Panc1 (cell line): ENCODE data around the gene ZNF516. TPM values are rescaled to one million over a fixed set of nuclear protein-coding genes. Genes with fewer than 3 reads are reported as not detected.

ENCODE experiments used
- ATAC-seq: fragments of 200-7000 bp; cut with Tn5 transposase; 2 replicates; pipeline ENCODE4 v1.9.1; 2020; ENCODE audit warnings: mild to moderate bottlenecking, moderate library complexity
- BruUV-seq: library from RNA; stranded (reverse); fragments of 400-500 nt; replicated peaks from 2 replicates; lab custom pipeline; 2021; lab: Mats Ljungman, UMichigan
- CTCF ChIA-PET: fragments of 300-600 bp; sonication (Branson Sonifier 250); formaldehyde crosslinking; loops from one replicate; lab custom pipeline; 2022; ENCODE audit warnings: antibody characterized with exemption; lab: Charles Lee
- POLR2A ChIA-PET: fragments of 300-600 bp; sonication (Branson Sonifier 250); formaldehyde crosslinking; loops from one replicate; lab custom pipeline; 2022; ENCODE audit warnings: antibody characterized with exemption; lab: Charles Lee
- DNase-seq: peaks from one replicate; pipeline ENCODE4 v3.0.0-alpha.2; 2010; ENCODE audit warnings: low read depth, low spot score
- H3K27ac ChIP-seq: 2 replicates; pipeline ENCODE4 v1.5.1; 2011; ENCODE audit warnings: mild to moderate bottlenecking, low read length, inconsistent platforms
- H3K27me3 ChIP-seq: fragments of 200-500 bp; sonication (Bioruptor generic); 2 replicates; pipeline ENCODE4 v1.6.0; 2014; ENCODE audit warnings: low read length, inconsistent platforms; ENCODE audit not compliant: control insufficient read depth, insufficient read depth
- H3K36me3 ChIP-seq: fragments of 200-500 bp; sonication (Bioruptor generic); 2 replicates; pipeline ENCODE4 v1.5.1; 2014; ENCODE audit warnings: inconsistent platforms, mild to moderate bottlenecking, low read length, moderate library complexity; ENCODE audit not compliant: control insufficient read depth, insufficient read depth
- H3K4me1 ChIP-seq: 2 replicates; pipeline ENCODE4 v1.5.1; 2011; ENCODE audit warnings: inconsistent platforms, mild to moderate bottlenecking, low read length, moderate library complexity; ENCODE audit not compliant: control insufficient read depth, insufficient read depth
- H3K4me3 ChIP-seq, 2 experiments: 2 replicates each; pipeline ENCODE4 v1.5.1; 2011 to 2012; ENCODE audit warnings: low read depth in 2 of 2, low read length in 2 of 2, mild to moderate bottlenecking in 2 of 2, inconsistent platforms in 1 of 2, moderate library complexity in 1 of 2
- H3K9me3 ChIP-seq: fragments of 200-500 bp; sonication (Bioruptor generic); 2 replicates; pipeline ENCODE4 v1.5.1; 2014; ENCODE audit warnings: low read depth, mild to moderate bottlenecking, inconsistent platforms, low read length, moderate library complexity; ENCODE audit not compliant: control insufficient read depth, insufficient read depth
- CTCF ChIP-seq: fragments of 450-650 bp; IDR thresholded peaks from 2 replicates; pipeline ENCODE4 v1.5.1; 2017; ENCODE audit warnings: mild to moderate bottlenecking
- POLR2AphosphoS5 ChIP-seq: IDR thresholded peaks from 2 replicates; pipeline ENCODE4 v1.6.1; 2012; ENCODE audit warnings: mild to moderate bottlenecking, low read depth, low read length, moderate library complexity
- REST ChIP-seq, 2 experiments: IDR thresholded peaks; 2 replicates each; pipeline ENCODE4 v1.6.1; 2011 to 2012; ENCODE audit warnings: low read depth in 2 of 2, control low read depth in 1 of 2, low read length in 1 of 2, mild to moderate bottlenecking in 1 of 2, moderate library complexity in 1 of 2; ENCODE audit not compliant: insufficient read depth in 1 of 2
- SIN3A ChIP-seq: IDR thresholded peaks from 2 replicates; pipeline ENCODE4 v1.6.1; 2012; ENCODE audit warnings: low read depth, mild to moderate bottlenecking, low read length, moderate library complexity, borderline replicate concordance; ENCODE audit not compliant: insufficient read depth
- TCF7L2 ChIP-seq: IDR thresholded peaks from 2 replicates; pipeline ENCODE4 v1.6.1; 2011; ENCODE audit warnings: mild to moderate bottlenecking, low read depth, low read length, inconsistent platforms
- in situ Hi-C: cut with HindIII; loops from 2 replicates; pipeline ENCODE4 v1.10.0; 2016; ENCODE audit warnings: low sequenced_read_pairs, low pct_unique_long_range_greater_than_20kb
- intact Hi-C: fragments of 100-400 bp; cut with micrococcal nuclease; formaldehyde crosslinking; loops from one replicate; pipeline ENCODE4 v1.10.0; 2022; ENCODE audit not compliant: unreplicated experiment
- total RNA-seq: library from RNA; stranded (reverse); gene quantifications from one replicate; pipeline ENCODE4 v1.2.1, GENCODE V29; 2021; ENCODE audit not compliant: unreplicated experiment

Gene ZNF516
- total RNA-seq, 1 experiment from 2014 or later, result 28.6 TPM

- ATAC-seq (no peak), DNase-seq (no peak)
- no peak overlapping the region for H3K27ac ChIP-seq
- no TSS peak for BruUV-seq
- no peaks in the 10 kb centered on the region for H3K27me3 ChIP-seq
- ChIA-PET POLR2A (no interaction called here), CTCF (no interaction called here)
- TF ChIP-seq TCF7L2, result no peak
- TF ChIP-seq SIN3A, result no peak
- no peak for TF ChIP-seq CTCF
- TF ChIP-seq POLR2AphosphoS5, result no peak
- no peak for TF ChIP-seq REST (IDR thresholded peaks at IDR 0.05; ENCODE audit: insufficient read depth in 1 of 2, low read depth in 2 of 2, low read length in 1 of 2)
- in situ Hi-C loops, result no loop called here
- H3K9me3 ChIP-seq, result no peaks in the 10 kb centered on the region
- no peak overlapping the region for H3K4me3 ChIP-seq
- intact Hi-C loops, result no loop called here
- H3K4me1 ChIP-seq, result peaks cover 15% of the 10 kb centered on the region
- H3K36me3 ChIP-seq, result no peaks in the 10 kb centered on the region
Observed at GRCh38 chr18:76461148-76461547, 33.9 kb downstream of the ZNF516 start.

- no peaks in the 10 kb centered on the region for H3K9me3 ChIP-seq
- in situ Hi-C loops, result no loop called here
- BruUV-seq, result no TSS peak
- DNase-seq, result no peak
- intact Hi-C loops, result no loop called here
- TF ChIP-seq CTCF, result no peak
- no peak for TF ChIP-seq TCF7L2
- TF ChIP-seq SIN3A, result no peak
- no peak for TF ChIP-seq REST (IDR thresholded peaks at IDR 0.05; ENCODE audit: insufficient read depth in 1 of 2, low read depth in 2 of 2, low read length in 1 of 2)
- no peak for TF ChIP-seq POLR2AphosphoS5
- no peak overlapping the region for H3K4me3 ChIP-seq
- H3K36me3 ChIP-seq, result no peaks in the 10 kb centered on the region
- ChIA-PET CTCF (no interaction called here), POLR2A (no interaction called here)
- H3K4me1 ChIP-seq, result peaks cover 15% of the 10 kb centered on the region
- H3K27me3 ChIP-seq, result no peaks in the 10 kb centered on the region
- no peak for ATAC-seq
- H3K27ac ChIP-seq, result peak overlapping the region; percentile 72
Observed at GRCh38 chr18:76460482-76460881, 34.6 kb downstream of the ZNF516 start.
